Panc1 (cell line): ENCODE data around the gene HEPACAM2. TPM values are rescaled to one million over a fixed set of nuclear protein-coding genes. Genes with fewer than 3 reads are reported as not detected.

Experiments used
- ATAC-seq: fragments of 200-7000 bp; cut with Tn5 transposase; 2 replicates; pipeline ENCODE4 v1.9.1; 2020; ENCODE audit warnings: mild to moderate bottlenecking, moderate library complexity
- BruUV-seq: library from RNA; stranded (reverse); fragments of 400-500 nt; replicated peaks from 2 replicates; lab custom pipeline; 2021; lab: Mats Ljungman, UMichigan
- CTCF ChIA-PET: fragments of 300-600 bp; sonication (Branson Sonifier 250); formaldehyde crosslinking; loops from one replicate; lab custom pipeline; 2022; ENCODE audit warnings: antibody characterized with exemption; lab: Charles Lee
- POLR2A ChIA-PET: fragments of 300-600 bp; sonication (Branson Sonifier 250); formaldehyde crosslinking; loops from one replicate; lab custom pipeline; 2022; ENCODE audit warnings: antibody characterized with exemption; lab: Charles Lee
- DNase-seq: peaks from one replicate; pipeline ENCODE4 v3.0.0-alpha.2; 2010; ENCODE audit warnings: low read depth, low spot score
- H3K27ac ChIP-seq: 2 replicates; pipeline ENCODE4 v1.5.1; 2011; ENCODE audit warnings: mild to moderate bottlenecking, low read length, inconsistent platforms
- H3K27me3 ChIP-seq: fragments of 200-500 bp; sonication (Bioruptor generic); 2 replicates; pipeline ENCODE4 v1.6.0; 2014; ENCODE audit warnings: low read length, inconsistent platforms; ENCODE audit not compliant: control insufficient read depth, insufficient read depth
- H3K36me3 ChIP-seq: fragments of 200-500 bp; sonication (Bioruptor generic); 2 replicates; pipeline ENCODE4 v1.5.1; 2014; ENCODE audit warnings: inconsistent platforms, mild to moderate bottlenecking, low read length, moderate library complexity; ENCODE audit not compliant: control insufficient read depth, insufficient read depth
- H3K4me1 ChIP-seq: 2 replicates; pipeline ENCODE4 v1.5.1; 2011; ENCODE audit warnings: inconsistent platforms, mild to moderate bottlenecking, low read length, moderate library complexity; ENCODE audit not compliant: control insufficient read depth, insufficient read depth
- H3K4me3 ChIP-seq, 2 experiments: 2 replicates each; pipeline ENCODE4 v1.5.1; 2011 to 2012; ENCODE audit warnings: low read depth in 2 of 2, low read length in 2 of 2, mild to moderate bottlenecking in 2 of 2, inconsistent platforms in 1 of 2, moderate library complexity in 1 of 2
- H3K9me3 ChIP-seq: fragments of 200-500 bp; sonication (Bioruptor generic); 2 replicates; pipeline ENCODE4 v1.5.1; 2014; ENCODE audit warnings: low read depth, mild to moderate bottlenecking, inconsistent platforms, low read length, moderate library complexity; ENCODE audit not compliant: control insufficient read depth, insufficient read depth
- POLR2AphosphoS5 ChIP-seq: IDR thresholded peaks from 2 replicates; pipeline ENCODE4 v1.6.1; 2012; ENCODE audit warnings: mild to moderate bottlenecking, low read depth, low read length, moderate library complexity
- REST ChIP-seq, 2 experiments: IDR thresholded peaks; 2 replicates each; pipeline ENCODE4 v1.6.1; 2011 to 2012; ENCODE audit warnings: low read depth in 2 of 2, control low read depth in 1 of 2, low read length in 1 of 2, mild to moderate bottlenecking in 1 of 2, moderate library complexity in 1 of 2; ENCODE audit not compliant: insufficient read depth in 1 of 2
- SIN3A ChIP-seq: IDR thresholded peaks from 2 replicates; pipeline ENCODE4 v1.6.1; 2012; ENCODE audit warnings: low read depth, mild to moderate bottlenecking, low read length, moderate library complexity, borderline replicate concordance; ENCODE audit not compliant: insufficient read depth
- TCF7L2 ChIP-seq: IDR thresholded peaks from 2 replicates; pipeline ENCODE4 v1.6.1; 2011; ENCODE audit warnings: mild to moderate bottlenecking, low read depth, low read length, inconsistent platforms
- in situ Hi-C: cut with HindIII; loops from 2 replicates; pipeline ENCODE4 v1.10.0; 2016; ENCODE audit warnings: low sequenced_read_pairs, low pct_unique_long_range_greater_than_20kb
- intact Hi-C: fragments of 100-400 bp; cut with micrococcal nuclease; formaldehyde crosslinking; loops from one replicate; pipeline ENCODE4 v1.10.0; 2022; ENCODE audit not compliant: unreplicated experiment
- total RNA-seq: library from RNA; stranded (reverse); gene quantifications from one replicate; pipeline ENCODE4 v1.2.1, GENCODE V29; 2021; ENCODE audit not compliant: unreplicated experiment
- TF ChIP-seq, protein P1 (sequence below): fragments of 450-650 bp; IDR thresholded peaks from 2 replicates; pipeline ENCODE4 v1.5.1; 2017; ENCODE audit warnings: mild to moderate bottlenecking

The HEPACAM2 gene
- total RNA-seq, 1 experiment from 2014 or later, result not detected

GRCh38 chr7:93188870-93189634 lies 37.2 kb downstream of the HEPACAM2 start:
- intact Hi-C loops, result no loop called here
- ChIA-PET POLR2A (no interaction called here), CTCF (no interaction called here)
- DNase-seq (no peak), ATAC-seq (no peak)
- in situ Hi-C loops, result no loop called here
- no peak overlapping the region for H3K27ac ChIP-seq
- no TSS peak for BruUV-seq
- TF ChIP-seq REST (IDR thresholded peaks at IDR 0.05; ENCODE audit: insufficient read depth in 1 of 2, low read depth in 2 of 2, low read length in 1 of 2) (no peak), POLR2AphosphoS5 (no peak), TCF7L2 (no peak), SIN3A (no peak)
- TF ChIP-seq, protein P1, sequence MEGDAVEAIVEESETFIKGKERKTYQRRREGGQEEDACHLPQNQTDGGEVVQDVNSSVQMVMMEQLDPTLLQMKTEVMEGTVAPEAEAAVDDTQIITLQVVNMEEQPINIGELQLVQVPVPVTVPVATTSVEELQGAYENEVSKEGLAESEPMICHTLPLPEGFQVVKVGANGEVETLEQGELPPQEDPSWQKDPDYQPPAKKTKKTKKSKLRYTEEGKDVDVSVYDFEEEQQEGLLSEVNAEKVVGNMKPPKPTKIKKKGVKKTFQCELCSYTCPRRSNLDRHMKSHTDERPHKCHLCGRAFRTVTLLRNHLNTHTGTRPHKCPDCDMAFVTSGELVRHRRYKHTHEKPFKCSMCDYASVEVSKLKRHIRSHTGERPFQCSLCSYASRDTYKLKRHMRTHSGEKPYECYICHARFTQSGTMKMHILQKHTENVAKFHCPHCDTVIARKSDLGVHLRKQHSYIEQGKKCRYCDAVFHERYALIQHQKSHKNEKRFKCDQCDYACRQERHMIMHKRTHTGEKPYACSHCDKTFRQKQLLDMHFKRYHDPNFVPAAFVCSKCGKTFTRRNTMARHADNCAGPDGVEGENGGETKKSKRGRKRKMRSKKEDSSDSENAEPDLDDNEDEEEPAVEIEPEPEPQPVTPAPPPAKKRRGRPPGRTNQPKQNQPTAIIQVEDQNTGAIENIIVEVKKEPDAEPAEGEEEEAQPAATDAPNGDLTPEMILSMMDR, result no peak
- H3K27me3 ChIP-seq, result peaks cover 18% of the 10 kb centered on the region
- H3K4me3 ChIP-seq, result no peak overlapping the region
- H3K36me3 ChIP-seq, result no peaks in the 10 kb centered on the region
- H3K9me3 ChIP-seq, result no peaks in the 10 kb centered on the region
- H3K4me1 ChIP-seq, result no peaks in the 10 kb centered on the region

GRCh38 chr7:93185303-93186027 lies 40.8 kb downstream of the HEPACAM2 start:
- no peak overlapping the region for H3K4me3 ChIP-seq
- POLR2A ChIA-PET, result no interaction called here
- intact Hi-C loops, result no loop called here
- ATAC-seq (no peak), DNase-seq (no peak)
- H3K4me1 ChIP-seq, result no peaks in the 10 kb centered on the region
- CTCF ChIA-PET, result no interaction called here
- H3K36me3 ChIP-seq, result no peaks in the 10 kb centered on the region
- no TSS peak for BruUV-seq
- in situ Hi-C loops, result no loop called here
- H3K27ac ChIP-seq, result no peak overlapping the region
- H3K9me3 ChIP-seq, result no peaks in the 10 kb centered on the region
- TF ChIP-seq, protein P1, result no peak
- TF ChIP-seq REST (IDR thresholded peaks at IDR 0.05; ENCODE audit: insufficient read depth in 1 of 2, low read depth in 2 of 2, low read length in 1 of 2) (no peak), TCF7L2 (no peak), POLR2AphosphoS5 (no peak), SIN3A (no peak)
- H3K27me3 ChIP-seq, result peaks cover 15% of the 10 kb centered on the region
